HEK293 (cell line): ENCODE measurements around the gene MPHOSPH6.
A peak's percentile ranks its signal among the peaks of the same experiment; 100 is the strongest.

ENCODE experiments used
- CTCF ChIA-PET: fragments of 350-600 bp; formaldehyde crosslinking; extraction: SDS; loops from one replicate; lab custom pipeline; 2021; ENCODE audit warnings: antibody characterized with exemption; lab: Yijun Ruan, JAX
- POLR2A ChIA-PET: fragments of 300-600 bp; formaldehyde crosslinking; extraction: SDS; loops from one replicate; lab custom pipeline; 2020; ENCODE audit warnings: antibody characterized with exemption, inconsistent platforms; lab: Yijun Ruan, JAX
- H3K27ac ChIP-seq: fragments of 200-500 bp; sonication (Bioruptor generic); 2 replicates; pipeline ENCODE4 v1.5.1; 2014; ENCODE audit warnings: low read depth, low read length, control low read depth, inconsistent platforms; ENCODE audit errors: extremely low read depth
- H3K36me3 ChIP-seq, 2 experiments: fragments of 200-500 bp in 1 of 2; sonication (Bioruptor generic) in 1 of 2; 1 replicate in 1 of 2; 2 replicates in 1 of 2; pipeline ENCODE4 v1.5.1; 2014 to 2017; ENCODE audit warnings: inconsistent platforms in 2 of 2, low read length in 2 of 2; ENCODE audit not compliant: control insufficient read depth in 2 of 2, insufficient read depth in 1 of 2
- H3K4me1 ChIP-seq: fragments of 200-500 bp; sonication (Bioruptor generic); 2 replicates; pipeline ENCODE4 v1.5.1; 2014; ENCODE audit warnings: mild to moderate bottlenecking, low read length, inconsistent platforms; ENCODE audit not compliant: control insufficient read depth, insufficient read depth
- H3K4me3 ChIP-seq: 2 replicates; pipeline ENCODE4 v1.5.1; 2011; ENCODE audit warnings: low read depth, mild to moderate bottlenecking, control low read depth, low read length, moderate library complexity
- H3K9me3 ChIP-seq: fragments of 200-500 bp; sonication (Bioruptor generic); 2 replicates; pipeline ENCODE4 v1.5.1; 2014; ENCODE audit warnings: low read depth, low read length, inconsistent platforms; ENCODE audit not compliant: control insufficient read depth, insufficient read depth
- BCL11B ChIP-seq: fragments of 450-650 bp; formaldehyde crosslinking; IDR thresholded peaks from 2 replicates; pipeline ENCODE4 v1.5.1; 2016; ENCODE audit warnings: low read depth, missing biosample characterization, missing genetic modification characterization
- GFI1B ChIP-seq: fragments of 450-650 bp; formaldehyde crosslinking; IDR thresholded peaks from 2 replicates; pipeline ENCODE4 v1.5.1; 2016; ENCODE audit warnings: missing biosample characterization, missing genetic modification characterization
- KLF1 ChIP-seq: fragments of 450-650 bp; formaldehyde crosslinking; IDR thresholded peaks from 2 replicates; pipeline ENCODE4 v1.5.1; 2016; ENCODE audit warnings: missing biosample characterization, missing genetic modification characterization
- MZF1 ChIP-seq: fragments of 450-650 bp; formaldehyde crosslinking; IDR thresholded peaks from 2 replicates; pipeline ENCODE4 v1.5.1; 2017; ENCODE audit warnings: missing biosample characterization, missing genetic modification characterization, borderline replicate concordance
- PRDM1 ChIP-seq: fragments of 450-650 bp; formaldehyde crosslinking; IDR thresholded peaks from 2 replicates; pipeline ENCODE4; 2016; ENCODE audit warnings: missing biosample characterization, missing genetic modification characterization
- SALL2 ChIP-seq: fragments of 450-650 bp; formaldehyde crosslinking; IDR thresholded peaks from 2 replicates; pipeline ENCODE4 v1.5.0; 2017; ENCODE audit warnings: missing biosample characterization, mild to moderate bottlenecking, missing genetic modification characterization, borderline replicate concordance
- SCRT1 ChIP-seq: fragments of 450-650 bp; formaldehyde crosslinking; IDR thresholded peaks from 2 replicates; pipeline ENCODE4 v1.5.1; 2016; ENCODE audit warnings: missing biosample characterization, missing genetic modification characterization, borderline replicate concordance
- SCRT2 ChIP-seq: fragments of 450-650 bp; formaldehyde crosslinking; IDR thresholded peaks from 2 replicates; pipeline ENCODE4 v1.5.1; 2016; ENCODE audit warnings: missing biosample characterization, missing genetic modification characterization
- SP3 ChIP-seq: fragments of 450-650 bp; formaldehyde crosslinking; IDR thresholded peaks from 2 replicates; pipeline ENCODE4 v1.5.1; 2016; ENCODE audit warnings: missing biosample characterization, missing genetic modification characterization
- ZBTB21 ChIP-seq: fragments of 450-650 bp; formaldehyde crosslinking; IDR thresholded peaks from 2 replicates; pipeline ENCODE4 v1.5.1; 2017; ENCODE audit warnings: missing biosample characterization, missing genetic modification characterization
- ZNF155 ChIP-seq: fragments of 450-650 bp; formaldehyde crosslinking; IDR thresholded peaks from 2 replicates; pipeline ENCODE4 v1.5.1; 2016; ENCODE audit warnings: missing biosample characterization, missing genetic modification characterization
- ZNF16 ChIP-seq: fragments of 450-650 bp; formaldehyde crosslinking; IDR thresholded peaks from 2 replicates; pipeline ENCODE4 v1.5.1; 2016; ENCODE audit warnings: low read depth, missing biosample characterization, missing genetic modification characterization
- ZNF174 ChIP-seq: fragments of 450-650 bp; formaldehyde crosslinking; IDR thresholded peaks from 2 replicates; pipeline ENCODE4 v1.5.0; 2017; ENCODE audit warnings: missing biosample characterization, mild to moderate bottlenecking, missing genetic modification characterization
- ZNF214 ChIP-seq: fragments of 450-650 bp; formaldehyde crosslinking; IDR thresholded peaks from 2 replicates; pipeline ENCODE4 v1.5.1; 2017; ENCODE audit warnings: missing biosample characterization, mild to moderate bottlenecking, missing genetic modification characterization, borderline replicate concordance
- ZNF239 ChIP-seq: fragments of 450-650 bp; formaldehyde crosslinking; IDR thresholded peaks from 2 replicates; pipeline ENCODE4 v1.5.1; 2016; ENCODE audit warnings: missing biosample characterization, missing genetic modification characterization
- ZNF24 ChIP-seq: fragments of 450-650 bp; formaldehyde crosslinking; IDR thresholded peaks from 2 replicates; pipeline ENCODE4 v1.5.1; 2016; ENCODE audit warnings: missing biosample characterization, missing genetic modification characterization
- ZNF433 ChIP-seq: fragments of 450-650 bp; formaldehyde crosslinking; IDR thresholded peaks from 2 replicates; pipeline ENCODE4 v1.5.1; 2016; ENCODE audit warnings: missing biosample characterization, missing genetic modification characterization, low read depth
- ZNF654 ChIP-seq: fragments of 450-650 bp; formaldehyde crosslinking; IDR thresholded peaks from 2 replicates; pipeline ENCODE4 v1.5.1; 2016; ENCODE audit warnings: low read depth, missing biosample characterization, missing genetic modification characterization
- ZNF677 ChIP-seq: fragments of 450-650 bp; IDR thresholded peaks from 2 replicates; pipeline ENCODE4 v1.5.0; 2018; ENCODE audit warnings: missing biosample characterization, mild to moderate bottlenecking, missing genetic modification characterization, moderate library complexity
- ZNF843 ChIP-seq: fragments of 450-650 bp; formaldehyde crosslinking; IDR thresholded peaks from 2 replicates; pipeline ENCODE4 v1.5.1; 2016; ENCODE audit warnings: missing biosample characterization, missing genetic modification characterization
- TF ChIP-seq, protein P1 (sequence below): fragments of 450-650 bp; formaldehyde crosslinking; IDR thresholded peaks from 2 replicates; pipeline ENCODE4 v1.5.1; 2016; ENCODE audit warnings: missing biosample characterization, missing genetic modification characterization
- TF ChIP-seq, protein P2 (sequence below): fragments of 450-650 bp; formaldehyde crosslinking; IDR thresholded peaks from 2 replicates; pipeline ENCODE4 v1.5.1; 2016; ENCODE audit warnings: missing biosample characterization, missing genetic modification characterization
- TF ChIP-seq, protein P3 (sequence below): fragments of 450-650 bp; formaldehyde crosslinking; IDR thresholded peaks from 2 replicates; pipeline ENCODE4 v1.5.1; 2016; ENCODE audit warnings: missing biosample characterization, missing genetic modification characterization
- TF ChIP-seq, protein P4 (sequence below): fragments of 450-650 bp; formaldehyde crosslinking; IDR thresholded peaks from 2 replicates; pipeline ENCODE4; 2016; ENCODE audit warnings: missing biosample characterization, missing genetic modification characterization
- TF ChIP-seq, protein P5 (sequence below): fragments of 450-650 bp; formaldehyde crosslinking; IDR thresholded peaks from 2 replicates; pipeline ENCODE4 v1.5.1; 2016; ENCODE audit warnings: missing biosample characterization, missing genetic modification characterization, borderline replicate concordance

The MPHOSPH6 gene

DNA sequence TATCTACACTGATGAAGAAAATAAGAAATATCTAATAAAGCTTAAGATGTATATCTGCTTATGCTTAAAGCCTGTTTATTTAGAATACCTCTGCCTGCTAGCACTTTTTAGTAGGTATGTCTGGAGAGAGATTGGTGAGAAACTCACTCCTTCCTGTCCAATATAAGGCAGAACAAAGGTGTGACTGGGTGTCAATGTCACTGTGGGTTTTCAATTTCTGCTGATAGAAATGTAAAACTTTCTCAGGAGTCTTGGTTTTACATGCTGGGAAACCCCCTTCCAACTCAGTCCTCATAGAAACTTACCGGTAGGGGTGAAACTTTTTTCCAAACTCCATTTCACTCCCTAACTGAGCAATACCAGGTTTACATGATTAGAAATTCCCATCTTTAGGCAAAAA is 17.8 kb upstream of the MPHOSPH6 start:
- Histone ChIP-seq H3K36me3 (no peaks in the 10 kb centered on the region), H3K4me3 (no peak overlapping the region), H3K27ac (no peak overlapping the region), H3K4me1 (no peaks in the 10 kb centered on the region), H3K9me3 (no peaks in the 10 kb centered on the region)
- TF ChIP-seq ZNF677 (tag by site-specific recombination) (no peak), PRDM1 (tag by site-specific recombination) (no peak), ZNF16 (tag by site-specific recombination) (no peak), BCL11B (tag by site-specific recombination) (no peak)
- POLR2A ChIA-PET = no interaction called here
- CTCF ChIA-PET = no interaction called here

DNA sequence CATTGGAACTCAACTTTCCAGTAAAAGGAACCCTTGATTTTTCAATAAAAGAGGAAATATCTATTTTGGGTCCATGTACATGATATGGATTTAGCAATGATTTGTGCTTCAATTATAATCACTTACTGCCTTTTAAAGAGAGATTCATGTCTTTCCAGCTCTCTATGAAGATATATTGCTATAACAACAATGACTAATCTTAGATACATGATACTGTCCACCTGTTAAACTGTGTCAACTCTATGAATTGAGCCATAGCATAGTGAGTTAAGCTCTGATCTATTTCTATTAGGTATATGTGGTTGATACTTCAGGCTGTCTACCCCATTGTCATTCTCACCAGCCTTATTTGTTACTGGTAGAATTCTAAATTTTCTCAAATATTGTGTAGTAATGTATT is 15.0 kb upstream of the MPHOSPH6 start:
- no peaks in the 10 kb centered on the region for H3K36me3 ChIP-seq
- no peaks in the 10 kb centered on the region for H3K4me1 ChIP-seq
- H3K4me3 ChIP-seq = no peak overlapping the region
- no peak overlapping the region for H3K27ac ChIP-seq
- no peaks in the 10 kb centered on the region for H3K9me3 ChIP-seq
- POLR2A ChIA-PET = no interaction called here
- TF ChIP-seq GFI1B (tag by site-specific recombination) (0 out of 2 replicates have a peak, but pooled peaks have one; percentile 19), SCRT1 (tag by site-specific recombination) (peak; percentile 77), SALL2 (tag by site-specific recombination) (no peak), SCRT2 (tag by site-specific recombination) (peak; percentile 94), ZNF843 (tag by site-specific recombination) (peak; percentile 66)
- TF ChIP-seq, protein P1, sequence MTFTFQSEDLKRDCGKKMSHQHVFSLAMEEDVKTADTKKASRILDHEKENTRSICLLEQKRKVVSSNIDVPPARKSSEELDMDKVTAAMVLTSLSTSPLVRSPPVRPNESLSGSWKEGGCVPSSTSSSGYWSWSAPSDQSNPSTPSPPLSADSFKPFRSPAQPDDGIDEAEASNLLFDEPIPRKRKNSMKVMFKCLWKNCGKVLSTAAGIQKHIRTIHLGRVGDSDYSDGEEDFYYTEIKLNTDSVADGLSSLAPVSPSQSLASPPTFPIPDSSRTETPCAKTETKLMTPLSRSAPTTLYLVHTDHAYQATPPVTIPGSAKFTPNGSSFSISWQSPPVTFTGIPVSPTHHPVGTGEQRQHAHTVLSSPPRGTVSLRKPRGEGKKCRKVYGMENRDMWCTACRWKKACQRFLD = no peak
- TF ChIP-seq, all 188 proteins: peak for 4
- CTCF ChIA-PET = no interaction called here

DNA sequence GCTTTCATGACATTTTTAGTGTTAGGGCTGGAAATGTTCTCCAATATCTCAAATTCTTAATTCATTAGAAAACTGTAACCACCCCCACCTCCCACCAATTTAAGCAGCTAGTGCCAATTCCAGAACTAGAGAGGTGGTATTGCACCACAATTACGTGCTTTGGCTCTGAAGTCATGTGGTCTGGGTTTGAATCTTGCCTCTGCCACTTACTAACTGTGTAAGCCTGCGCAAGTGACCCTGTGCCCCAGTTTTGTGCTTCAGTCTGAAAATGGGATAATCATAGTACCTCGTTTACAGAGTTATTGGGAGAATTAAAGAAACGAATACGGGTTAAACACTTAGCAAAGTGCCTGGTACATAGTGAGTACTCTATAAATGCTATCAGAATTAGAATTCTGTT is 14.2 kb upstream of the MPHOSPH6 start:
- CTCF ChIA-PET = interaction anchor here (0.6 kb wide), 1 partner anchor 11 kb away, joined by 4 read pairs; no protein-coding TSS in a partner anchor
- Histone ChIP-seq H3K4me3 (no peak overlapping the region), H3K36me3 (no peaks in the 10 kb centered on the region), H3K9me3 (no peaks in the 10 kb centered on the region), H3K27ac (no peak overlapping the region), H3K4me1 (no peaks in the 10 kb centered on the region)
- TF ChIP-seq, protein P2, sequence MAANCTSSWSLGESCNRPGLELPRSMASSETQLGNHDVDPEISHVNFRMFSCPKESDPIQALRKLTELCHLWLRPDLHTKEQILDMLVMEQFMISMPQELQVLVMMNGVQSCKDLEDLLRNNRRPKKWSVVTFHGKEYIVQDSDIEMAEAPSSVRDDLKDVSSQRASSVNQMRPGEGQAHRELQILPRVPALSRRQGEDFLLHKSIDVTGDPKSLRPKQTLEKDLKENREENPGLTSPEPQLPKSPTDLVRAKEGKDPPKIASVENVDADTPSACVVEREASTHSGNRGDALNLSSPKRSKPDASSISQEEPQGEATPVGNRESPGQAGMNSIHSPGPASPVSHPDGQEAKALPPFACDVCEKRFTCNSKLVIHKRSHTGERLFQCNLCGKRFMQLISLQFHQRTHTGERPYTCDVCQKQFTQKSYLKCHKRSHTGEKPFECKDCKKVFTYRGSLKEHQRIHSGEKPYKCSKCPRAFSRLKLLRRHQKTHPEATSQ (tag by site-specific recombination) = no peak
- TF ChIP-seq, protein P3, sequence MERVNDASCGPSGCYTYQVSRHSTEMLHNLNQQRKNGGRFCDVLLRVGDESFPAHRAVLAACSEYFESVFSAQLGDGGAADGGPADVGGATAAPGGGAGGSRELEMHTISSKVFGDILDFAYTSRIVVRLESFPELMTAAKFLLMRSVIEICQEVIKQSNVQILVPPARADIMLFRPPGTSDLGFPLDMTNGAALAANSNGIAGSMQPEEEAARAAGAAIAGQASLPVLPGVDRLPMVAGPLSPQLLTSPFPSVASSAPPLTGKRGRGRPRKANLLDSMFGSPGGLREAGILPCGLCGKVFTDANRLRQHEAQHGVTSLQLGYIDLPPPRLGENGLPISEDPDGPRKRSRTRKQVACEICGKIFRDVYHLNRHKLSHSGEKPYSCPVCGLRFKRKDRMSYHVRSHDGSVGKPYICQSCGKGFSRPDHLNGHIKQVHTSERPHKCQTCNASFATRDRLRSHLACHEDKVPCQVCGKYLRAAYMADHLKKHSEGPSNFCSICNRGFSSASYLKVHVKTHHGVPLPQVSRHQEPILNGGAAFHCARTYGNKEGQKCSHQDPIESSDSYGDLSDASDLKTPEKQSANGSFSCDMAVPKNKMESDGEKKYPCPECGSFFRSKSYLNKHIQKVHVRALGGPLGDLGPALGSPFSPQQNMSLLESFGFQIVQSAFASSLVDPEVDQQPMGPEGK (tag by site-specific recombination) = no peak
- TF ChIP-seq ZNF214 (tag by site-specific recombination) = no peak
- TF ChIP-seq ZBTB21 (tag by site-specific recombination) = no peak
- no peak for TF ChIP-seq ZNF433
- TF ChIP-seq, protein P4, sequence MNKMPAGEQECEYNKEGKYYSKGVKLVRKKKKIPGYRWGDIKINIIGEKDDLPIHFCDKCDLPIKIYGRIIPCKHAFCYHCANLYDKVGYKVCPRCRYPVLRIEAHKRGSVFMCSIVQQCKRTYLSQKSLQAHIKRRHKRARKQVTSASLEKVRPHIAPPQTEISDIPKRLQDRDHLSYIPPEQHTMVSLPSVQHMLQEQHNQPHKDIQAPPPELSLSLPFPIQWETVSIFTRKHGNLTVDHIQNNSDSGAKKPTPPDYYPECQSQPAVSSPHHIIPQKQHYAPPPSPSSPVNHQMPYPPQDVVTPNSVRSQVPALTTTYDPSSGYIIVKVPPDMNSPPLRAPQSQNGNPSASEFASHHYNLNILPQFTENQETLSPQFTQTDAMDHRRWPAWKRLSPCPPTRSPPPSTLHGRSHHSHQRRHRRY = no peak
- TF ChIP-seq, protein P5, sequence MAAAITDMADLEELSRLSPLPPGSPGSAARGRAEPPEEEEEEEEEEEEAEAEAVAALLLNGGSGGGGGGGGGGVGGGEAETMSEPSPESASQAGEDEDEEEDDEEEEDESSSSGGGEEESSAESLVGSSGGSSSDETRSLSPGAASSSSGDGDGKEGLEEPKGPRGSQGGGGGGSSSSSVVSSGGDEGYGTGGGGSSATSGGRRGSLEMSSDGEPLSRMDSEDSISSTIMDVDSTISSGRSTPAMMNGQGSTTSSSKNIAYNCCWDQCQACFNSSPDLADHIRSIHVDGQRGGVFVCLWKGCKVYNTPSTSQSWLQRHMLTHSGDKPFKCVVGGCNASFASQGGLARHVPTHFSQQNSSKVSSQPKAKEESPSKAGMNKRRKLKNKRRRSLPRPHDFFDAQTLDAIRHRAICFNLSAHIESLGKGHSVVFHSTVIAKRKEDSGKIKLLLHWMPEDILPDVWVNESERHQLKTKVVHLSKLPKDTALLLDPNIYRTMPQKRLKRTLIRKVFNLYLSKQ (tag by site-specific recombination) = no peak
- no peak for TF ChIP-seq ZNF239 (tag by site-specific recombination)
- no peak for TF ChIP-seq SP3 (tag by site-specific recombination)
- no peak for TF ChIP-seq SALL2 (tag by site-specific recombination)
- no peak for TF ChIP-seq KLF1 (tag by site-specific recombination)
- TF ChIP-seq MZF1 (tag by site-specific recombination) = no peak
- TF ChIP-seq ZNF155 (tag by site-specific recombination) = no peak
- no peak for TF ChIP-seq ZNF24 (tag by site-specific recombination)
- TF ChIP-seq ZNF174 (tag by site-specific recombination) = no peak
- no peak for TF ChIP-seq ZNF654
- POLR2A ChIA-PET = no interaction called here
